HG02943 (cell line): ENCODE results near the gene TNIP2.
"Not testable (repeated sequence)": the region's sequence is repeated elsewhere in the genome, so short reads cannot be mapped to it uniquely, and the experiment has no call there.

Source experiments
- ATAC-seq: cut with Tn5 transposase; IDR thresholded peaks from one replicate; pipeline ENCODE4 v1.9.1; 2021; ENCODE audit warnings: mild to moderate bottlenecking, low read depth, moderate library complexity; ENCODE audit not compliant: unreplicated experiment

The TNIP2 gene

GRCh38 chr4:2780643-2781042 is 24.5 kb upstream of the TNIP2 start:
- not testable (repeated sequence) for ATAC-seq

GRCh38 chr4:2771264-2771663 is 15.1 kb upstream of the TNIP2 start:
- no peak for ATAC-seq

DNA sequence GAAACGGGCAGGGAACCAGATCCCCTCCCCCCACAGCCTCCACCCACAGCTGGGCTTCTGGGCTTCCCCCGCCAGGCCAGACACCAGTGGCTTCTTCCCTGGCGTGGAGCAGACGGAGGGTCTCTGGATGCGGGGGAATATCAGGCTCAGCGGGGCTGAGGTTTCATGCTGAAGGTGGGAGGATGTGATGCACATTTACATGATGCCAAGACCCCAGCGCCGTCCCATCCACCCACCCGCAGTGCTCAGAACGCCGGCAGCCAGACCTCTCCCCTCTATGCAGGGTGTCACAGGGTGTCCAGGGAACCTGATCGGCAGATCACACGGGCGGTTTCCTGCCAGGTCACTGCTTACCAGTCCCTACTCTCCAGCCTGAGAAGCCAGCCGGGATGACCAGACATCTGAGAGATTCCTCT is 12.8 kb upstream of the TNIP2 start:
- ATAC-seq, result no peak

- no peak for ATAC-seq
These were observed 12.0 kb upstream of the TNIP2 start for GRCh38 chr4:2768124-2768523.

GRCh38 chr4:2767705-2768074 is 11.6 kb upstream of the TNIP2 start:
- ATAC-seq, result no peak

DNA sequence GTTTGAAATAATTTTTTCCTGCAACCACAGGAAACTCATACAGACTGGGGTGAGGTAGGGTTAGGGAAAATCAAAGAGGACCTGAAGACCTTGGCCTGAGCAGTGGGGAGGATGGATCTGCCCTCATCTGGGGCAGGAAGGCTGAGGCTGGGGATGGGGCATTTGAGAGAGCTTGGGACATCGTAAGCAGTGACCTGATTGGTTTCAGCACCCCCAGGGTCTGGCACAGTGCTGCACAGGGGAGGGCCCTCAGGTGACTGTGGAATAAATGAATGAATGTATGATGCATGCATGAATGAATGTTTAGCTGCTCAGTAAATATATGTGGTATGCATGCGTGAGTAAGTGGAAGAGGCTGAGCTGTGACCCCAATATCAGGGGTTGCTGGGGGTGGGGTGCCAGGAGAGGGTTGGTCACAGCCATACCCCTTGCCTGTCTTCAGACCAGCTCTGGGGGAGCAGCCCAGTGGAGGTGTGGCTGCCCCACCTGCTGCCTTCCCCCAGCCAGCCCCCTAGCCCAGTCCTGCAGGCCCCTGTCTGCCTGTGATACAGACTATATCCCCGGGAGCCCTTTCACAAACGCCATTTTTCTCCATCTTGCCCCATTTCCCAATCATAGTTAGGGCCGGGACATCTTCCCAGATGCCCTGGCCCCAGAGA is 11.0 kb upstream of the TNIP2 start:
- no peak for ATAC-seq

GRCh38 chr4:2765832-2766526 is 9.8 kb upstream of the TNIP2 start:
- ATAC-seq, result no peak

DNA sequence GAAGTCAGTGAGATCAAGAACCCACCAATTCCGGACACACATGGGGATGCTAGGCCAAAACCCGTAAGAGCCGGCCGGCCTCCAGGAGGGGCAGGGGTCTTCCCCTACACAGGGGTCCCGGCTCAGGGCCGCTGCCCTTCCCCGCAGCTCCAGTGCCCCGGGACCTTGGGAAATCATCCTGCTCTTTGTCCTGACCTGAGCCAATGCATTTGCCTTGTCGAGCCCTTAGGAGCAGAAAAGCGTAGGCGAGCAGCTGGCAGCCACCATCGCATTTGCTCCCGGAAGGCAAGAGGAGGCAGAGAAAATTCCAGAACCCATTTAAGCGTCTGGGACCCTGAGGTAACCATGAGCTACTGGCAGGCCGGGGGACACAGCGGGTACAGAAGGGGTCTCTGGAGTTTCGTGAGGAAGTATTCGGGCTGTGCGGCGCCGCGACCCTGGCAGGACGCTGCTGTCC is 7.4 kb upstream of the TNIP2 start:
- ATAC-seq, result no peak

- ATAC-seq, result not testable (repeated sequence)
These were observed 6.6 kb upstream of the TNIP2 start for GRCh38 chr4:2762486-2763370.

DNA sequence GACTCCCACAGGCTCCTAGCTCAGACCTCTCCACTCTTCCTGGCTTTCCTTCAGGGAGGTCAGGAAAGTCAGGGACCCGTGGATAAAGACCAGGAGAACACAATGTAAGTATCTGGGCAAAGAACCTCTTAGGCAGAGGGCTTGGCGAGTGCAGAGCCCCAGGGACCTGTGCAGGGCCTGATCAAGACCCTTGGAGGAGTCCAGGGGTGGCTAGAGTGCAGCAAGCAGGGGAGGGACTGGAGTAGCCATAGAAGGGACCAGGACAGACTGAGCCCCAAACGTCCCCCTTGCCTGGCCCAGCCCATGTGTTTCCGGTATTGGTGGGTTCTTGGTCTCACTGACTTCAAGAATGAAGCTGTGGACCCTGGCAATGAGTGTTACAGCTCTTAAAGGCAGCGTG is 5.9 kb upstream of the TNIP2 start:
- ATAC-seq, result no peak

- ATAC-seq, result no peak
These were observed 5.1 kb upstream of the TNIP2 start for GRCh38 chr4:2761035-2761923.

DNA sequence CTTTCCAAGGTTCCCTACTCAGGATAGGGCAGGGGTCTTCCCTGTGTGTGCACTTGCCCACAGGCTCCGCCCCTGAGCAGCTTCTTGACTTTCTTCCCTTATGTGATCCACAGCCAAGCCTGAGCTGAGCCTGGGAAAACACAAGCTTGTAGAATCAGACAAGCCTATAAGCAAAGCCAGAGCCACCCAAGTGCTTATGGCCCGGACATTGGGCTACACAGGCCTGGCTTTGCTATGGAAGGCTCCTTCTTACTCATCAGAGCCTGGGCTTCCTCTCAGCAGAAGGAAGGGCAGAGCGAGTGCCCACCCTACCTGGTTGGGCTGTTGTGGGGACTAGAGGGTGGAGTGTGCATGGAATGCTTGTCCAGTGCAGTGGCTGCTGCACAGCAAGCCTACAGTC is 1.3 kb upstream of the TNIP2 start:
- ATAC-seq, result no peak

- peak; percentile 13 for ATAC-seq
These were observed 685 bp upstream of the TNIP2 start for GRCh38 chr4:2756691-2757350.

DNA sequence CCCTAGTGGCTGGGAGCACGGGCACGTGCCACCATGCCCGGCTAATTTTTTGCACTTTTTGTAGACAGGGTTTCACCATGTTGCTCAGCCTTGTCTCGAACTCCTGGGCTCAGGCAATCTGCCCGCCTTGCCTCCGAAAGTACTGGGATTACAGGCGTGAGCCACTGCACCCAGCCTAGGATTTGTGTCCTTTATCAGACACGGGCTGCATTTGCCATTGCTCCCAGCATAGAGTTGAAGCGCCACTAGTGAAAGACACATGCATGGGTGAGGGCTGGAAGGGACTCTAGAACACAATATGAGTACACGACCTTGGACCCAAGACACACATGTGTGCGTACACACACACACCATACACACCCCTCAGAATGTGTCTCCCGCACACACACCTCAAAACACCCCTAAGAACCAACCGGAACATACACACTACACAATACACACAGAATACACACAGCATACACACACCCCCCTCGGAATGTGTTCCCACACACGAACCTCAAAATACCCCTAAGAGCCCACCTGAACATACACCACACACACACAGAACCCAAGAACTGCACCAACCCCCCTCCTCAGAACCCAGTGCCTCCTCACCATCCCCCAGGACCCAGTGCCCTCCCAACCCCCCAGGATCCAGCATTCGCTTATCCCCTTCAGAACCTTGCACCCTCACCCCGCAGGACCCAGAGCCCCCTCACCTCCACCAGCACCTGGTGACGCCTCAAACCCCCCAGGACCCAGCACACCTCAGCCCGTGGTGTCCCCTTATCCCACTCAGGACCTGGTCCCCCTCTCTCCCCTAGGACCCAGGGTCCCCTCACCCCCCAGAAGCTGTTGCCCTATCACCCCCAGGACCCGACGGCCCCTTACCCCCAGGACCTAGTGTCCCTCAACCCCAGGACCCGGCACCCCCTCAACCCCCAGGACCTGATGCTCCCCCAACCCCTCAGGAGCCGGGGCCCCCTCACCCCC is 1.0 kb downstream of the TNIP2 start:
- ATAC-seq, result no peak

- ATAC-seq, result no peak
These were observed 2.7 kb downstream of the TNIP2 start for GRCh38 chr4:2753436-2753835.

DNA sequence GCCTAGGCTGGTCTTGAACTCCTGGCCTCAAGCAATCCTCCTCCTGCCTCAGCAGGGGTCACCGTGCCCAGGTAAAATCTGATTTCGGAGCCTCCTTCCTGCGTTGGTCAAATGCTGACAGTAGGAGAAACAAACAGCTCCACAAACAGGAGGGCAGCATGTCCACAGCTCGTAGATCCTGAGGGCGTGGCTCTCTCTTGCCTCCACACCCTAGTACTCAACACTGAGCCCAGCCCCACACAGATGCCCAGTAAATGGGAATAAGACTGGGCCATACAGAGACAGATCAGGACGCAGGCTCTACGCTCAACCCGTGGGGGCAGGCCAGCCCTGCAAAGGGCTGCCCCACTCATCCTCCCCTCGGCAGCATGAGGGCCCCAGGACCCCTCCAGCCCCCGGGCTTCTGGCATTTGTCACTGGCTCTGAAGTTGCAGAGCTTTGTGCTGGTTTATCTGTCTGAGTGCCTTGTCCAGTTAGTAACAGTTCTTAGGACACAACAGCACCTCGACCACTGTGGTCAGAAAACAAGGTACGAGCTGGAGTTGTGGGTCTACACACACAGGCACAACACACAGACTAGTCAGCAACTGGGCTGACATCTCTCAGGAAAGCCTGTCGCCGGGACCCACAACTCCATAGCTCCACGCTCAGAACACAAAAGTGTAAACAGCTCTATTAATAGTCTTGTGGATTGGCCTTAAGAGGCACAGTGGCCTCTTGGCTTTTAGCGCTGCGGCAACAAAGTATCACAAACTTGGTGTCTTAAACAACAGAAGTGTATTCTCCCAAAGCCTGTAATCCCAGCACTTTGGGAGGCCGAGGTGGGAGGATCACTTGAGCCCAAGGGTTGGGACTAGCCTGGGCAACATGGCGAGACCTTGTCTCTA is 5.2 kb downstream of the TNIP2 start:
- no peak for ATAC-seq

DNA sequence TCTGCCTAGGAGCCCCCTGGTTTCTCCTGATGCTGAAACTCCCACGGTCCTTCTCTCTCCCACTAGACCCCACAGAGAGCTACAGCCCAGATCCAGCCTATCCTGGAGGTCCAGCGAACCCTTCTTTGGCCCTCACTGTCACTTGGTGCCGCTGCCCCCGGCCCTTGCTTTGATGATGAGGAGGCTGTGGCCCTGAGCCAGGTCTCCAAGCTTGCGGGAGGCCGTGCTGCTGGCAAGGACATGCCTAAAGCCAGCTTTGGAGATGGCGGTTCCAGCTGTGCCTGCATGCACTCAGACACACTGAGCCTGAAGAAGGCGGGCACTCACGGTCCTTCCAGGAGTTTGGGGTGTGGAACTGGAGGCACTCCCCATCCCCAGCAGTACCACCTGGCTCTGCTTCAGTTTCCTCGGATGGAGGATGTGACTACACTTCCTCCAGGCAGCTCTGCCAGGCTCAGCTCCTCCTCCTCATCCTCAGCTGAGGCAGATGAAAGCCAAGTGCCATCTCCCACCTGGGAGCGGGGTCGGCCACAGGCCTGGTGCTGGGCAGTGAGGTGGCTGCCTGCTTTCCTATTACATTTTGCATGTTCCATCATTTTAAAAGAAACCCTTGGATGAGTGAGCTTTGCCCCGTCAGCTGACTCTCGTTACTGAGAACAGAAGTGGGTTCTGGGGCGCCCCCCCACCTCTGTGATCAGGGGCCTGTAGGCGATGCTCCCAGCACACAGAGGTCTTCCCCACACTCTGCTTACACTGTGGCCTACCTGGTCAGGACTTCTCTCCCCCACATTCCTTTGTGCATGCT is 9.0 kb downstream of the TNIP2 start:
- ATAC-seq, result no peak
